PC-9 (cell line): ENCODE data around the gene CSAG1. TPM values are rescaled to one million over a fixed set of nuclear protein-coding genes. Genes with fewer than 3 reads are reported as not detected.
"Not testable (repeated sequence)": the region's sequence is repeated elsewhere in the genome, so short reads cannot be mapped to it uniquely, and the experiment has no call there.

Experiments used
- Bru-seq: library from RNA; stranded (reverse); fragments of 400-500 nt; gene quantifications from one replicate; lab custom pipeline; 2021; lab: Mats Ljungman, UMichigan
- BruChase-seq, 2 experiments: library from RNA; stranded (reverse); fragments of 400-500 nt; gene quantifications; one replicate each; lab custom pipeline; 2021; lab: Mats Ljungman, UMichigan
- BruUV-seq: library from RNA; stranded (reverse); fragments of 400-500 nt; replicated peaks from 2 replicates; lab custom pipeline; 2021; lab: Mats Ljungman, UMichigan
- CTCF ChIA-PET: fragments of 300-600 bp; sonication (Branson Sonifier 250); formaldehyde crosslinking; loops from one replicate; lab custom pipeline; 2022; ENCODE audit warnings: antibody characterized with exemption; lab: Charles Lee
- POLR2A ChIA-PET: fragments of 300-600 bp; sonication (Branson Sonifier 250); formaldehyde crosslinking; loops from one replicate; lab custom pipeline; 2022; ENCODE audit warnings: antibody characterized with exemption; ENCODE audit not compliant: unreplicated experiment; lab: Charles Lee
- DNase-seq, 2 experiments: peaks; one replicate each; pipeline versions ENCODE4 v3.0.0 to v3.0.0-alpha.2; 2015 to 2022; ENCODE audit warnings: mixed read lengths in 1 of 2
- H2AFZ ChIP-seq: fragments of 200-600 bp; sonication (generic); 2 replicates; pipeline ENCODE4 v1.8.1; 2017; ENCODE audit warnings: antibody characterized with exemption
- H3F3A ChIP-seq: fragments of 200-600 bp; sonication (generic); 2 replicates; pipeline ENCODE4 v1.8.1; 2017; ENCODE audit warnings: antibody characterized with exemption, mild to moderate bottlenecking, low read depth; ENCODE audit not compliant: insufficient read depth
- H3K27ac ChIP-seq: fragments of 200-600 bp; sonication (generic); 2 replicates; pipeline ENCODE4 v1.6.1; 2016; ENCODE audit warnings: mixed run types
- H3K27me3 ChIP-seq: fragments of 200-600 bp; sonication (generic); 2 replicates; pipeline ENCODE4 v1.6.1; 2016; ENCODE audit warnings: low read depth, mixed run types; ENCODE audit not compliant: insufficient read depth
- H3K36me3 ChIP-seq: fragments of 200-600 bp; sonication (generic); 2 replicates; pipeline ENCODE4 v1.6.1; 2016; ENCODE audit warnings: low read depth, mixed run types
- H3K4me1 ChIP-seq: fragments of 200-600 bp; sonication (generic); replicated peaks from 2 replicates; pipeline ENCODE4 v1.6.1; 2016; ENCODE audit warnings: mixed run types; ENCODE audit not compliant: insufficient read depth
- H3K4me2 ChIP-seq: fragments of 200-600 bp; sonication (generic); 2 replicates; pipeline ENCODE4 v1.6.1; 2017; ENCODE audit warnings: mixed run types
- H3K4me3 ChIP-seq: fragments of 200-600 bp; sonication (generic); 2 replicates; pipeline ENCODE4 v1.6.1; 2016; ENCODE audit warnings: mixed run types
- H3K79me2 ChIP-seq: fragments of 200-600 bp; sonication (generic); 2 replicates; pipeline ENCODE4 v1.6.1; 2017; ENCODE audit warnings: low read depth, mixed run types
- H3K9me2 ChIP-seq: fragments of 200-600 bp; sonication (generic); 2 replicates; pipeline ENCODE4 v1.8.1; 2017; ENCODE audit warnings: mild to moderate bottlenecking; ENCODE audit not compliant: insufficient read depth
- H3K9me3 ChIP-seq: fragments of 200-600 bp; sonication (generic); 2 replicates; pipeline ENCODE4 v1.8.1; 2016; ENCODE audit warnings: low read depth; ENCODE audit not compliant: insufficient read depth
- H4K20me1 ChIP-seq: fragments of 200-600 bp; sonication (generic); 2 replicates; pipeline ENCODE4 v1.8.1; 2017; ENCODE audit not compliant: insufficient read depth
- CTCF ChIP-seq: fragments of 200-600 bp; sonication (generic); conservative IDR thresholded peaks from 2 replicates; pipeline ENCODE4 v1.6.1; 2017; ENCODE audit warnings: mixed run types, antibody characterized with exemption, mild to moderate bottlenecking, moderate library complexity
- EZH2 ChIP-seq: fragments of 200-600 bp; sonication (generic); IDR thresholded peaks from 2 replicates; pipeline ENCODE4 v1.8.0; 2017; ENCODE audit warnings: antibody characterized with exemption, low read depth
- intact Hi-C: fragments of 100-400 bp; cut with micrococcal nuclease; formaldehyde crosslinking; loops from one replicate; pipeline ENCODE4 v1.10.0; 2022; ENCODE audit not compliant: unreplicated experiment
- long read RNA-seq: library from polyadenylated mRNA; stranded (forward); transcript quantifications from one replicate; pipeline ENCODE4 v2.0.0, GENCODE V29; 2022
- total RNA-seq: library from RNA; stranded (reverse); gene quantifications from 2 replicates; pipeline ENCODE4 v1.2.3, GENCODE V29; 2021

Gene CSAG1
- total RNA-seq (33.2 and 36.5 TPM in 2 replicates), Bru-seq, nascent RNA (percentile 65 among the genes with signal in this experiment), BruChase-seq, experiment 1, labeled RNA remaining after a 2-hour chase (percentile 81 among the genes with signal in this experiment), BruChase-seq, experiment 2, labeled RNA remaining after a 6-hour chase (percentile 69 among the genes with signal in this experiment)
- long read RNA-seq, transcript CSAG1-204 (4 exons, 627 nt): major isoform, 27 of 79 reads
- long read RNA-seq, transcript CSAG1-201 (4 exons, 630 nt): minor isoform, 10 of 79 reads
- long read RNA-seq, partial matches to known transcripts: 25 of 79 reads
- long read RNA-seq, other reads (novel, unspliced or antisense): 17 of 79 reads

DNA sequence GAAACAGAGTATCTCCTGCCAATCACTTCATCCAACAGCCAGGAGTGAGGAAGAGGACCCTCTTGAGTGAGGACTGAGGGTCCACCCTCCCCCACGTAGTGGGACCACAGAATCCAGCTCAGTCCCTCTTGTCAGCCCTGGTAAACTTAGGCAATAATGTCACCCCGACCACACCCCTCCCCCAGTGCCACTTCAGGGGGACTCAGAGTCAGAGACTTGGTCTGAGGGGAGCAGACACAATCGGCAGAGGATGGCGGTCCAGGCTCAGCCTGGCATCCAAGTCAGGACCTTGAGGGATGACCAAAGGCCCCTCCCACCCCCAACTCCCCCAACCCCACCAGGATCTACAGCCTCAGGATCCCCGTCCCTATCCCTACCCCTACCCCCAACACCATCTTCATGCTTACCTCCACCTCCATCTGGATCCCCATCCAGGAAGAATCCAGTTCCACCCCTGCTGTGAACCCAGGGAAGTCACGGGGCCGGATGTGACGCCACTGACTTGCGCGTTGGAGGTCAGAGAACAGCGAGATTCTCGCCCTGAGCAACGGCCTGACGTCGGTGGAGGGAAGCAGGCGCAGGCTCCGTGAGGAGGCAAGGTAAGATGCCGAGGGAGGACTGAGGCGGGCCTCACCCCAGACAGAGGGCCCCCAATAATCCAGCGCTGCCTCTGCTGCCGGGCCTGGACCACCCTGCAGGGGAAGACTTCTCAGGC lies at the start of gene CSAG1, which contains the start of gene MAGEA12:
CSAG1 (minus strand) TSS at position 461 of the 715 bp plus-strand sequence. CDS start 1,261 bp downstream, outside the sequence.
MAGEA12 (plus strand) TSS at position 497 of the 715 bp plus-strand sequence. CDS start 2,405 bp downstream, outside the sequence.
- BruUV-seq: no TSS peak
- Histone ChIP-seq H3K36me3 (0 out of 2 replicates have a peak, but pooled peaks cover 3% of the 10 kb centered on the region), H3K27ac (peak within 1 kb of the TSS; percentile 37; the same call in 1 of the 2 replicates), H4K20me1 (peaks cover 4% of the 10 kb centered on the region; the same call in 1 of the 2 replicates), H3K27me3 (peaks cover 4% of the 10 kb centered on the region; the same call in 1 of the 2 replicates), H3K9me3 (no peaks in the 10 kb centered on the region), H3K79me2 (peaks cover 43% of the 10 kb centered on the region), H3K9me2 (no peaks in the 10 kb centered on the region), H3K4me2 (peak within 1 kb of the TSS; percentile 75), H2AFZ (no peak within 1 kb of the TSS), H3F3A (no peaks in the 10 kb centered on the region), H3K4me1 (peaks cover 10% of the 10 kb centered on the region; the same call in 1 of the 2 replicates), H3K4me3 (peak within 1 kb of the TSS; percentile 62)
- TF ChIP-seq CTCF: no peak
- no peak for TF ChIP-seq EZH2
- DNase-seq: peak; percentile 51 to 83
- POLR2A ChIA-PET: no interaction called here
- intact Hi-C loops: no loop called here
- CTCF ChIA-PET: no interaction called here

GRCh38 chrX:152769549-152770289 lies 36.2 kb upstream of the CSAG1 start, which contains the start of gene MAGEA6:
Gene MAGEA6, minus strand, starts transcription at chrX:152769689. Its CDS starts 2,039 bp downstream, at chrX:152767650.
- DNase-seq, BruUV-seq, CTCF ChIA-PET, H3K79me2 ChIP-seq, H3K9me3 ChIP-seq, H3K9me2 ChIP-seq, H4K20me1 ChIP-seq, POLR2A ChIA-PET, H3F3A ChIP-seq, H3K27me3 ChIP-seq, H2AFZ ChIP-seq, H3K27ac ChIP-seq, H3K36me3 ChIP-seq, H3K4me1 ChIP-seq, intact Hi-C loops: not testable (repeated sequence)
- H3K4me2 ChIP-seq: peak within 1 kb of the TSS; percentile 67
- H3K4me3 ChIP-seq: peak within 1 kb of the TSS; percentile 45; the same call in 1 of the 2 replicates

DNA sequence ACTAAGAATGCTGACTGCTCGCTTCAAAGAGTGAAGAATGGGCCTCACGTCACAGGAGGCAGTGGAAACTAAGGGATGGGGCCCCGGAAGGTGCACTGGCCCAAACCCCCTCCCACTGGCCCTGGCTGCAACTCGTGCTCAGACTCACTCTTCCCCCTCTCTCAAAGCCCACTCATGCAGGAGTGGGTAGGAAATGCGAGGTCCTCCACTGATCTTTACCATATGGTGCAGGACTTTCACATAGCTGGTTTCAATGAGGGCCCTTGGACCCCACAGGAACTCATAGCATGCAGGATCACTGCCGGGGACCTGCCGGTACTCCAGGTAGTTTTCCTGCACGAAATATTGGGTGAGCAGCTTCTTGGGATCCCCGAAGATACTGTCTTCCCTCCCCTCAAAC lies 33.0 kb upstream of the CSAG1 start:
- H3K4me2 ChIP-seq, H3K27me3 ChIP-seq, H3K27ac ChIP-seq, H3F3A ChIP-seq, H3K36me3 ChIP-seq, H3K4me1 ChIP-seq, H3K79me2 ChIP-seq, H3K4me3 ChIP-seq, intact Hi-C loops, H4K20me1 ChIP-seq, POLR2A ChIA-PET, H3K9me3 ChIP-seq, H3K9me2 ChIP-seq, H2AFZ ChIP-seq: not testable (repeated sequence)
- CTCF ChIA-PET: interaction anchor here (0.6 kb wide), 1 partner anchor 113 kb away, joined by 3 read pairs; no protein-coding TSS in a partner anchor
- DNase-seq: peak in 1 of 2 experiments; percentile 20
- BruUV-seq: TSS peak; percentile 64

DNA sequence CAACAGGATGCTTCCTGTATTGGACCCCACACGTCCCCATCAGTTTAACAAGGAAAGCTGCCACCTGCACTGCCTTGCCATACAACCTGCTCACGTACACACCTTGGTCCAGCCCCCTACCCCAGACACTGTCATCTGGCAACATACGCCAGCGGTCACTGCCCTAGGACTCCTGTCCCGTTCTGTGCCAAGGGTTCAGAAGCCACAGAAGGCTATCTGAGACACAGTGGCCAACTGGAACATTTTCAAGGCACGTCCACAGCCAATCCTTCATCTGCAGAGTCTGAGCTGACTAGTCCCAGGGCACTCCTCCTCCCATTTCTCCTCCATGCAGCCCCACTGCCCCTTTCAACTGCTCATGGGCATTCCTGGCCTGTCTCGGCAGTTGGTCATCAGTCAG lies 28.1 kb upstream of the CSAG1 start:
- POLR2A ChIA-PET, H3K9me2 ChIP-seq, H3F3A ChIP-seq, H3K36me3 ChIP-seq, H3K4me2 ChIP-seq, DNase-seq, intact Hi-C loops, H3K27me3 ChIP-seq, H2AFZ ChIP-seq, BruUV-seq, CTCF ChIA-PET, H3K4me1 ChIP-seq, H4K20me1 ChIP-seq, H3K4me3 ChIP-seq, H3K9me3 ChIP-seq, H3K27ac ChIP-seq, H3K79me2 ChIP-seq: not testable (repeated sequence)

DNA sequence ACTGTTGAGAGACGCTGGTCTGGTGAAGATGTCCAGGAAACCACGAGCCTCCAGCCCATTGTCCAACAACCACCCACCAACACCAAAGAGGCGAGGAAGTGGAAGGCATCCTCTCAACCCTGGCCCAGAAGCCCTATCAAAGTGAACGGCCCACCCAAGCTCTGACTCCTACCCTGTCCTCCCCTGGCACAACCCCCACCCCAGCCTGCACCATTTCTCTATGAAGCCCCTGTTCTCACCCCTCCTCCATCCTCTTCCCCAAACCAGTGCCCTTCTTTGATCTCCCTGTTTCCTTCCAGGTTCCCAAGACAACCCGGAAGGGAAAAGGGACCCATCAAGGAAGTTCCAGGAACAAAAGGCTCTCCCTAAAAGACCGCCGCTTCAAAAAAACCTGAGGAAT lies 26.0 kb upstream of the CSAG1 start:
- H3K4me1 ChIP-seq, POLR2A ChIA-PET, H3K79me2 ChIP-seq, H3K4me3 ChIP-seq, H3K9me2 ChIP-seq, H3K27ac ChIP-seq, BruUV-seq, H3K27me3 ChIP-seq, H3K36me3 ChIP-seq, H3K4me2 ChIP-seq, CTCF ChIA-PET, H3F3A ChIP-seq, H4K20me1 ChIP-seq, H3K9me3 ChIP-seq, H2AFZ ChIP-seq, DNase-seq, intact Hi-C loops: not testable (repeated sequence)

DNA sequence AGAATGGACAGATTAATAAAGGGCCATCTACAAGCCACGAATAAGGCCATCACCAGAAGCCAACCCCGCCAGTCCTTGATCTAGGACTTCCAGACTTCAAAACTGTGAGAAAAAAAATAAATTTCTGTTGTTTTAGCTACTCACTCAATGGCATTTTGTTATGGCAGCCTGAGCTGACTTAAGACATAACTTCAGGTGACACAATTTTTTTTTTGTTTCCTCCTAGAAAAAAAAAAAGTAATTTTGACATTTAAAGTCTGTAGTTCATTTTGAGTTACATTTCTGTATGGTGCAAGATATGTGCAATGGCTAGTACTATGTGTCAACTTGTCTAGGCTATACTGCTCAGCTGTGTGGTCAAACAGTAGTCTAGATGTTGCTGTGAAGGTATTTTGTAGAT lies 25.4 kb upstream of the CSAG1 start, which contains the start of gene CSAG3:
CSAG3 (plus strand) TSS at position 301 of the 400 bp plus-strand sequence.
- H3K79me2 ChIP-seq, H3K27ac ChIP-seq, DNase-seq, H3K27me3 ChIP-seq, intact Hi-C loops, H4K20me1 ChIP-seq, H3K36me3 ChIP-seq, CTCF ChIA-PET, BruUV-seq, POLR2A ChIA-PET, H3K9me3 ChIP-seq, H3K4me2 ChIP-seq, H2AFZ ChIP-seq, H3K9me2 ChIP-seq, H3K4me3 ChIP-seq, H3F3A ChIP-seq, H3K4me1 ChIP-seq: not testable (repeated sequence)
